H9 (cell line): ENCODE data around the gene CACHD1. TPM values are rescaled to one million over a fixed set of nuclear protein-coding genes. Genes with fewer than 3 reads are reported as not detected.

Source experiments
- DNase-seq: peaks from one replicate; pipeline ENCODE4 v3.0.0-alpha.2; 2017
- H2AFZ ChIP-seq: one replicate; pipeline ENCODE4 v1.6.1; 2013; ENCODE audit warnings: mild to moderate bottlenecking, low read length, control low read depth, moderate library complexity
- H2AK5ac ChIP-seq: 2 replicates; pipeline ENCODE4 v1.6.1; 2013; ENCODE audit warnings: low read length, control low read depth, mixed read lengths; ENCODE audit not compliant: insufficient read length
- H2BK120ac ChIP-seq: one replicate; pipeline ENCODE4 v1.6.1; 2013; ENCODE audit warnings: low read depth, mild to moderate bottlenecking, low read length, control low read depth, inconsistent platforms; ENCODE audit not compliant: poor library complexity, severe bottlenecking
- H2BK12ac ChIP-seq: 2 replicates; pipeline ENCODE4 v1.6.1; 2013; ENCODE audit warnings: low read length, control low read depth, mixed read lengths, low read depth; ENCODE audit not compliant: insufficient read length
- H2BK15ac ChIP-seq: 2 replicates; pipeline ENCODE4 v1.6.1; 2013; ENCODE audit warnings: low read depth, low read length, control low read depth
- H2BK20ac ChIP-seq: one replicate; pipeline ENCODE4 v1.6.1; 2013; ENCODE audit warnings: low read depth, mild to moderate bottlenecking, low read length, control low read depth, inconsistent platforms; ENCODE audit not compliant: poor library complexity, severe bottlenecking
- H2BK5ac ChIP-seq: 2 replicates; pipeline ENCODE4 v1.6.1; 2013; ENCODE audit warnings: low read length, control low read depth, mixed read lengths; ENCODE audit not compliant: insufficient read length
- H3K14ac ChIP-seq: 2 replicates; pipeline ENCODE4 v1.6.1; 2013; ENCODE audit warnings: low read length, control low read depth; ENCODE audit not compliant: insufficient read depth
- H3K18ac ChIP-seq: 2 replicates; pipeline ENCODE4 v1.6.1; 2013; ENCODE audit warnings: low read depth, mild to moderate bottlenecking, mixed read lengths, low read length, control low read depth; ENCODE audit not compliant: insufficient read length
- H3K23ac ChIP-seq: 2 replicates; pipeline ENCODE4 v1.6.1; 2013; ENCODE audit warnings: low read length, control low read depth, mixed read lengths, low read depth; ENCODE audit not compliant: insufficient read length
- H3K23me2 ChIP-seq: 2 replicates; pipeline ENCODE4 v1.6.1; 2013; ENCODE audit warnings: low read depth, mild to moderate bottlenecking, mixed read lengths, low read length, control low read depth; ENCODE audit not compliant: insufficient read length, poor library complexity, severe bottlenecking
- H3K27ac ChIP-seq: 2 replicates; pipeline ENCODE4 v1.5.1; 2013; ENCODE audit warnings: low read length, control low read depth, mixed read lengths, low read depth; ENCODE audit not compliant: insufficient read length
- H3K27me3 ChIP-seq: 2 replicates; pipeline ENCODE4 v1.6.1; 2013; ENCODE audit warnings: low read length, control low read depth, inconsistent platforms; ENCODE audit not compliant: insufficient read depth
- H3K4ac ChIP-seq: 2 replicates; pipeline ENCODE4 v1.6.1; 2013; ENCODE audit warnings: low read depth, mild to moderate bottlenecking, control low read depth, inconsistent platforms, low read length, moderate library complexity
- H3K4me1 ChIP-seq: 2 replicates; pipeline ENCODE4 v1.6.1; 2013; ENCODE audit warnings: low read length, control low read depth, inconsistent platforms; ENCODE audit not compliant: insufficient read depth
- H3K4me2 ChIP-seq: 2 replicates; pipeline ENCODE4 v1.6.1; 2013; ENCODE audit warnings: low read length, control low read depth, mixed read lengths; ENCODE audit not compliant: insufficient read length, insufficient read depth
- H3K56ac ChIP-seq: 2 replicates; pipeline ENCODE4 v1.6.1; 2013; ENCODE audit warnings: low read depth, mild to moderate bottlenecking, mixed read lengths, low read length, control low read depth; ENCODE audit not compliant: insufficient read length
- H3K79me1 ChIP-seq: 2 replicates; pipeline ENCODE4 v1.6.1; 2013; ENCODE audit warnings: low read depth, mild to moderate bottlenecking, moderate library complexity, low read length, control low read depth, inconsistent platforms; ENCODE audit not compliant: insufficient read depth, poor library complexity, severe bottlenecking
- H3K79me2 ChIP-seq: 2 replicates; pipeline ENCODE4 v1.6.1; 2013; ENCODE audit warnings: low read length, control low read depth, inconsistent platforms; ENCODE audit not compliant: insufficient read depth
- H3K9ac ChIP-seq: 2 replicates; pipeline ENCODE4 v1.6.1; 2013; ENCODE audit warnings: low read length, control low read depth, mixed read lengths; ENCODE audit not compliant: insufficient read length; ENCODE audit errors: extremely low read depth
- H3K9me3 ChIP-seq: one replicate; pipeline ENCODE4 v1.6.1; 2013; ENCODE audit warnings: low read depth, low read length, inconsistent platforms; ENCODE audit not compliant: control insufficient read depth
- H3T11ph ChIP-seq: one replicate; pipeline ENCODE4 v1.6.1; 2013; ENCODE audit warnings: mild to moderate bottlenecking, low read length, control low read depth, inconsistent platforms
- H4K20me1 ChIP-seq: one replicate; pipeline ENCODE4 v1.6.1; 2013; ENCODE audit not compliant: control insufficient read depth, insufficient read length, insufficient read depth
- H4K5ac ChIP-seq: 2 replicates; pipeline ENCODE4 v1.6.1; 2013; ENCODE audit warnings: low read depth, mild to moderate bottlenecking, mixed read lengths, low read length, control low read depth; ENCODE audit not compliant: insufficient read length
- H4K8ac ChIP-seq: replicated peaks from 2 replicates; pipeline ENCODE4 v1.6.1; 2013; ENCODE audit warnings: low read length, control low read depth, mixed read lengths, low read depth; ENCODE audit not compliant: insufficient read length
- H4K91ac ChIP-seq: 2 replicates; pipeline ENCODE4 v1.6.1; 2013; ENCODE audit warnings: low read depth, mild to moderate bottlenecking, moderate library complexity, mixed read lengths, low read length, control low read depth; ENCODE audit not compliant: insufficient read length
- H3K27ac Mint-ChIP-seq, 3 experiments: 2 replicates in 2 of 3; 3 replicates in 1 of 3; pipeline ENCODE4 v1.8.0; 2020 to 2021; ENCODE audit warnings: mixed read lengths in 3 of 3, mild to moderate bottlenecking in 1 of 3, moderate library complexity in 1 of 3
- H3K27me3 Mint-ChIP-seq: 2 replicates; pipeline ENCODE4 v1.8.0; 2021; ENCODE audit warnings: low read depth, mild to moderate bottlenecking, moderate library complexity, mixed read lengths
- H3K36me3 Mint-ChIP-seq, 3 experiments: 2 replicates in 2 of 3; 3 replicates in 1 of 3; pipeline ENCODE4 v1.8.0; 2020 to 2021; ENCODE audit warnings: low read depth in 3 of 3, mixed read lengths in 3 of 3; ENCODE audit not compliant: insufficient read depth in 1 of 3
- H3K4me1 Mint-ChIP-seq, 2 experiments: 2 replicates each; pipeline ENCODE4 v1.8.0; 2020; ENCODE audit warnings: mixed read lengths in 2 of 2
- H3K4me3 Mint-ChIP-seq, 2 experiments: 2 replicates in 1 of 2; 3 replicates in 1 of 2; pipeline ENCODE4 v1.8.0; 2020 to 2021; ENCODE audit warnings: mild to moderate bottlenecking in 2 of 2, mixed read lengths in 2 of 2, moderate library complexity in 1 of 2
- H3K9me3 Mint-ChIP-seq, 2 experiments: 2 replicates in 1 of 2; 3 replicates in 1 of 2; pipeline ENCODE4 v1.8.0; 2020; ENCODE audit warnings: mild to moderate bottlenecking in 2 of 2, mixed read lengths in 2 of 2, moderate library complexity in 1 of 2
- WGBS: extraction: QIAGEN DNeasy Blood & Tissue Kit; methylation state at CpG from one replicate; pipeline ENCODE4 v1.1.7; 2013; ENCODE audit warnings: missing lambda C conversion rate, low lambda C conversion rate, mixed read lengths; ENCODE audit not compliant: insufficient read length; ENCODE audit errors: extremely low coverage; 5-methylcytosine and 5-hydroxymethylcytosine counted together
- total RNA-seq: library from RNA; stranded (reverse); gene quantifications from 2 replicates; pipeline ENCODE4 v1.2.1, GENCODE V29; 2021
- TF ChIP-seq, protein P1 (sequence below): fragments of 200-600 bp; sonication (generic); conservative IDR thresholded peaks from 3 replicates; pipeline ENCODE4 v1.8.0; 2021; ENCODE audit warnings: antibody characterized with exemption, mild to moderate bottlenecking

CACHD1 gene
- total RNA-seq, 1 experiment from 2014 or later: 94.2 TPM

DNA sequence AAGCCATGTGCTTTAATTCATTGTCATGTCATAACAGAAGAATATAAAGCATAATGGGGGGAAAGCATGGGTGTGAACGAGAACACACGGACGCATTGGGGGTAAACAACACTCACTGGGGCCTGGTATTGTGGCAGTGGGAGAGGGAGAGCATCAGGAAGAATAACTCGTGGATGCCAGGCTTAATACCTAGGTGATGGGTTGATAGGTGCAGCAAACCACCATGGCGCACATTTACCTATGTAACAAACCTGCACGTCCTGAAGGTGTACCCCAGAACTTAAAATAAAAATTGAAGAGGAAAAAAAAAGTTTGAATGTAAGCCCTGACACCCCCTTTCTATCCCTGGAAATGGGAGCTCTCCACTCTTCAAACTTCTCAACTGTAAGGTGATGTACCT lies 34.9 kb upstream of the CACHD1 start:
- Histone ChIP-seq H3T11ph (no peak overlapping the region), H3K56ac (no peak overlapping the region), H3K27me3 (no peaks in the 10 kb centered on the region), H2AFZ (no peak overlapping the region), H4K8ac (no peak overlapping the region), H3K79me1 (no peaks in the 10 kb centered on the region), H2BK15ac (no peak overlapping the region), H2BK20ac (no peak overlapping the region), H3K27ac (no peak overlapping the region), H4K20me1 (no peaks in the 10 kb centered on the region), H3K4ac (no peak overlapping the region), H3K79me2 (no peaks in the 10 kb centered on the region), H3K23ac (no peak overlapping the region), H3K9ac (no peak overlapping the region), H3K23me2 (no peaks in the 10 kb centered on the region), H4K91ac (no peak overlapping the region), H3K18ac (no peak overlapping the region), H2BK12ac (no peak overlapping the region), H2BK5ac (no peak overlapping the region), H3K9me3 (no peaks in the 10 kb centered on the region), H4K5ac (no peak overlapping the region), H3K4me1 (no peaks in the 10 kb centered on the region; the same call in 1 of the 2 replicates), H2BK120ac (no peak overlapping the region), H2AK5ac (no peak overlapping the region), H3K14ac (no peak overlapping the region), H3K4me2 (no peak overlapping the region)
- DNase-seq: no peak
- TF ChIP-seq, protein P1, sequence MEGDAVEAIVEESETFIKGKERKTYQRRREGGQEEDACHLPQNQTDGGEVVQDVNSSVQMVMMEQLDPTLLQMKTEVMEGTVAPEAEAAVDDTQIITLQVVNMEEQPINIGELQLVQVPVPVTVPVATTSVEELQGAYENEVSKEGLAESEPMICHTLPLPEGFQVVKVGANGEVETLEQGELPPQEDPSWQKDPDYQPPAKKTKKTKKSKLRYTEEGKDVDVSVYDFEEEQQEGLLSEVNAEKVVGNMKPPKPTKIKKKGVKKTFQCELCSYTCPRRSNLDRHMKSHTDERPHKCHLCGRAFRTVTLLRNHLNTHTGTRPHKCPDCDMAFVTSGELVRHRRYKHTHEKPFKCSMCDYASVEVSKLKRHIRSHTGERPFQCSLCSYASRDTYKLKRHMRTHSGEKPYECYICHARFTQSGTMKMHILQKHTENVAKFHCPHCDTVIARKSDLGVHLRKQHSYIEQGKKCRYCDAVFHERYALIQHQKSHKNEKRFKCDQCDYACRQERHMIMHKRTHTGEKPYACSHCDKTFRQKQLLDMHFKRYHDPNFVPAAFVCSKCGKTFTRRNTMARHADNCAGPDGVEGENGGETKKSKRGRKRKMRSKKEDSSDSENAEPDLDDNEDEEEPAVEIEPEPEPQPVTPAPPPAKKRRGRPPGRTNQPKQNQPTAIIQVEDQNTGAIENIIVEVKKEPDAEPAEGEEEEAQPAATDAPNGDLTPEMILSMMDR: no peak
- Mint-ChIP-seq H3K27me3 (no peaks in the 10 kb centered on the region), H3K4me3 (no peak overlapping the region), H3K9me3 (no peaks in the 10 kb centered on the region), H3K36me3 (no peaks in the 10 kb centered on the region), H3K27ac (no peak overlapping the region), H3K4me1 (peaks cover 14 to 16% of the 10 kb centered on the region in 2 experiments)
- WGBS: no CpG with 5 or more reads among the region's 6 CpGs
